Activated CD4-positive, alpha-beta T cell treated with anti-CD3 and anti-CD28 coated beads for 4 hours (primary cell): Measurements from ENCODE around the gene PPP1R3G.

ENCODE experiments used
- DNase-seq, 2 donors: peaks; one replicate each; pipeline ENCODE4 v3.0.0-alpha.2; 2020

PPP1R3G gene

GRCh38 chr6:5073992-5074391 is 11.1 kb upstream of the PPP1R3G start:
- DNase-seq: no peak

- no peak for DNase-seq
Measured at GRCh38 chr6:5076931-5077330, 8.2 kb upstream of the PPP1R3G start.

GRCh38 chr6:5078121-5078669 is 6.9 kb upstream of the PPP1R3G start:
- DNase-seq: no peak

- DNase-seq: no peak
Measured at GRCh38 chr6:5079692-5080091, 5.4 kb upstream of the PPP1R3G start.

- DNase-seq: no peak
Measured at GRCh38 chr6:5080574-5080973, 4.6 kb upstream of the PPP1R3G start.

GRCh38 chr6:5081182-5081581 is 4.0 kb upstream of the PPP1R3G start:
- no peak for DNase-seq

GRCh38 chr6:5081955-5082354 is 3.2 kb upstream of the PPP1R3G start:
- DNase-seq: no peak

GRCh38 chr6:5082487-5083306 is 2.4 kb upstream of the PPP1R3G start:
- no peak for DNase-seq

- DNase-seq: no peak
Measured at GRCh38 chr6:5083307-5083583, 1.9 kb upstream of the PPP1R3G start.

- DNase-seq: no peak
Measured at GRCh38 chr6:5083813-5084359, 1.3 kb upstream of the PPP1R3G start.

GRCh38 chr6:5084360-5084780 is 771 bp upstream of the PPP1R3G start:
- DNase-seq: no peak

GRCh38 chr6:5085648-5086293 is 630 bp downstream of the PPP1R3G start:
- no peak for DNase-seq

GRCh38 chr6:5086294-5086890 is 1.3 kb downstream of the PPP1R3G start:
- DNase-seq: no peak

GRCh38 chr6:5087389-5087788 is 2.2 kb downstream of the PPP1R3G start:
- no peak for DNase-seq

GRCh38 chr6:5088780-5089179 is 3.6 kb downstream of the PPP1R3G start:
- no peak for DNase-seq

GRCh38 chr6:5089481-5090438 is 4.6 kb downstream of the PPP1R3G start:
- no peak for DNase-seq

- DNase-seq: no peak
Measured at GRCh38 chr6:5090603-5091002, 5.5 kb downstream of the PPP1R3G start.

GRCh38 chr6:5091210-5092069 is 6.3 kb downstream of the PPP1R3G start:
- DNase-seq: no peak

- DNase-seq: no peak
Measured at GRCh38 chr6:5093231-5094015, 8.3 kb downstream of the PPP1R3G start.

GRCh38 chr6:5094327-5094726 is 9.2 kb downstream of the PPP1R3G start:
- DNase-seq: no peak

GRCh38 chr6:5095236-5095635 is 10.1 kb downstream of the PPP1R3G start:
- no peak for DNase-seq
